Neural cell (in vitro differentiated cells): ENCODE measurements around the gene HCLS1.

ENCODE experiments used
- EZH2 ChIP-seq: fragments of 200-600, 300-800 bp; shearing (Covaris generic), sonication (generic); IDR thresholded peaks from 2 replicates; pipeline ENCODE4 v1.6.1; 2014; ENCODE audit warnings: antibody characterized with exemption, low read length, borderline replicate concordance, mild to moderate bottlenecking; ENCODE audit not compliant: insufficient read depth, poor library complexity, severe bottlenecking
- RAD21 ChIP-seq: fragments of 450-650 bp; conservative IDR thresholded peaks from 2 replicates; pipeline ENCODE4 v1.6.1; 2014; ENCODE audit warnings: antibody characterized with exemption, mild to moderate bottlenecking, moderate library complexity
- SMC3 ChIP-seq: fragments of 450-650 bp; conservative IDR thresholded peaks from 2 replicates; pipeline ENCODE4 v1.6.1; 2014; ENCODE audit warnings: antibody characterized with exemption, mild to moderate bottlenecking, moderate library complexity; ENCODE audit not compliant: poor library complexity
- TAF1 ChIP-seq: IDR thresholded peaks from 2 replicates; pipeline ENCODE4 v1.6.1; 2012; ENCODE audit warnings: low read depth
- TF ChIP-seq, protein P1 (sequence below): fragments of 450-650 bp; IDR thresholded peaks from 2 replicates; pipeline ENCODE4 v1.5.1; 2014; ENCODE audit warnings: antibody characterized with exemption, mild to moderate bottlenecking, moderate library complexity; ENCODE audit not compliant: poor library complexity, severe bottlenecking
- TF ChIP-seq, protein P2 (sequence below): IDR thresholded peaks from 2 replicates; pipeline ENCODE4 v1.6.1; 2012; ENCODE audit warnings: borderline replicate concordance

GRCh38 chr3:121642601-121643314, 17.9 kb downstream of the HCLS1 start:
- TF ChIP-seq, protein P1, sequence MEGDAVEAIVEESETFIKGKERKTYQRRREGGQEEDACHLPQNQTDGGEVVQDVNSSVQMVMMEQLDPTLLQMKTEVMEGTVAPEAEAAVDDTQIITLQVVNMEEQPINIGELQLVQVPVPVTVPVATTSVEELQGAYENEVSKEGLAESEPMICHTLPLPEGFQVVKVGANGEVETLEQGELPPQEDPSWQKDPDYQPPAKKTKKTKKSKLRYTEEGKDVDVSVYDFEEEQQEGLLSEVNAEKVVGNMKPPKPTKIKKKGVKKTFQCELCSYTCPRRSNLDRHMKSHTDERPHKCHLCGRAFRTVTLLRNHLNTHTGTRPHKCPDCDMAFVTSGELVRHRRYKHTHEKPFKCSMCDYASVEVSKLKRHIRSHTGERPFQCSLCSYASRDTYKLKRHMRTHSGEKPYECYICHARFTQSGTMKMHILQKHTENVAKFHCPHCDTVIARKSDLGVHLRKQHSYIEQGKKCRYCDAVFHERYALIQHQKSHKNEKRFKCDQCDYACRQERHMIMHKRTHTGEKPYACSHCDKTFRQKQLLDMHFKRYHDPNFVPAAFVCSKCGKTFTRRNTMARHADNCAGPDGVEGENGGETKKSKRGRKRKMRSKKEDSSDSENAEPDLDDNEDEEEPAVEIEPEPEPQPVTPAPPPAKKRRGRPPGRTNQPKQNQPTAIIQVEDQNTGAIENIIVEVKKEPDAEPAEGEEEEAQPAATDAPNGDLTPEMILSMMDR, result no peak
- TF ChIP-seq EZH2 (no peak), SMC3 (no peak), TAF1 (no peak), RAD21 (no peak)
- TF ChIP-seq, protein P2, sequence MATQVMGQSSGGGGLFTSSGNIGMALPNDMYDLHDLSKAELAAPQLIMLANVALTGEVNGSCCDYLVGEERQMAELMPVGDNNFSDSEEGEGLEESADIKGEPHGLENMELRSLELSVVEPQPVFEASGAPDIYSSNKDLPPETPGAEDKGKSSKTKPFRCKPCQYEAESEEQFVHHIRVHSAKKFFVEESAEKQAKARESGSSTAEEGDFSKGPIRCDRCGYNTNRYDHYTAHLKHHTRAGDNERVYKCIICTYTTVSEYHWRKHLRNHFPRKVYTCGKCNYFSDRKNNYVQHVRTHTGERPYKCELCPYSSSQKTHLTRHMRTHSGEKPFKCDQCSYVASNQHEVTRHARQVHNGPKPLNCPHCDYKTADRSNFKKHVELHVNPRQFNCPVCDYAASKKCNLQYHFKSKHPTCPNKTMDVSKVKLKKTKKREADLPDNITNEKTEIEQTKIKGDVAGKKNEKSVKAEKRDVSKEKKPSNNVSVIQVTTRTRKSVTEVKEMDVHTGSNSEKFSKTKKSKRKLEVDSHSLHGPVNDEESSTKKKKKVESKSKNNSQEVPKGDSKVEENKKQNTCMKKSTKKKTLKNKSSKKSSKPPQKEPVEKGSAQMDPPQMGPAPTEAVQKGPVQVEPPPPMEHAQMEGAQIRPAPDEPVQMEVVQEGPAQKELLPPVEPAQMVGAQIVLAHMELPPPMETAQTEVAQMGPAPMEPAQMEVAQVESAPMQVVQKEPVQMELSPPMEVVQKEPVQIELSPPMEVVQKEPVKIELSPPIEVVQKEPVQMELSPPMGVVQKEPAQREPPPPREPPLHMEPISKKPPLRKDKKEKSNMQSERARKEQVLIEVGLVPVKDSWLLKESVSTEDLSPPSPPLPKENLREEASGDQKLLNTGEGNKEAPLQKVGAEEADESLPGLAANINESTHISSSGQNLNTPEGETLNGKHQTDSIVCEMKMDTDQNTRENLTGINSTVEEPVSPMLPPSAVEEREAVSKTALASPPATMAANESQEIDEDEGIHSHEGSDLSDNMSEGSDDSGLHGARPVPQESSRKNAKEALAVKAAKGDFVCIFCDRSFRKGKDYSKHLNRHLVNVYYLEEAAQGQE, result no peak
